ENCODE measurements around the gene TRIP12. TPM values are rescaled to one million over a fixed set of nuclear protein-coding genes. Genes with fewer than 3 reads are reported as not detected.

TRIP12 gene
- total and polyA plus RNA-seq, 2 experiments from 2014 or later: 21.5 to 133 TPM

DNA sequence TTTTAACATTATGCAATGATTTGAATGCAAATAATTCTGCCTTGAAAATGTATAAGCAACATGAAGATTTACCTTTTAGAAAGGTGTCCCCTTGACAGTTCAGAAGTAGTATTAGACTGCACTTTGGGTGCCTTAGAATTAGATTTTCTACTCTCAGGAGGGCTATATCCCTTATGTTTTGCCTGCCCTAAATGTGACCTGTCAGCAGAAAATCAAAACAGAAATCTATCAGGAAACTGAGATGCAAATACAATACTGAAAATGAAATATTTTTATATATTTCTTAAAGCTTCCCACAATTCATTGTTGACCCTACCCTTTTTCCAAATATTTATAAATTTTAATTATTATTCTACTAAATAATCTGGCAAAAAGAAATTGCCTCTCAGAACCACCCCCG is 61.5 kb downstream of the TRIP12 start (continued):
- TF ChIP-seq ZNF331 (CRISPR knock-in tag; IDR thresholded peaks at IDR 0.05; ENCODE audit: low read depth): no peak
- TF ChIP-seq ZNF114 (CRISPR knock-in tag; IDR thresholded peaks at IDR 0.05): no peak
- no peak for TF ChIP-seq CREB1 (CRISPR knock-in tag; IDR thresholded peaks at IDR 0.05; ENCODE audit: low read depth)

DNA sequence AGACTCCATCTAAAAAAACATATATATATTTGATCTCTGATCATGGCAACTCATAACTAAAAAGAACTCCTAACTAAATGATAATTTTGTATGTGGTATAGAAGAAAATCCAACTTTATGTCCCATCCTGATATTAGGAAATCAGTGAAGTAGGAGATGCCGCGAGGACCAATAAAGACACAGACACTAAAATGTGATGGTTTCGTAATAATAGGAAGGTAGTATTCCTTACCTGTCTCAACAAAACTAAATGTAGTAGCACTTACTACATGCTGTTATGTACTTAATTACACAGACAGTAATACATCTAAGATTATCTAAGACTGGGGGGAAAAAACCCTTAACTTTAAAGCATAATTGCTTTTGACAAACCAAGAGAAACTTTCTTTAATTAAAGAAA is 63.5 kb downstream of the TRIP12 start:
- TF ChIP-seq CREB1 (CRISPR knock-in tag; IDR thresholded peaks at IDR 0.05; ENCODE audit: low read depth) (no peak), NANOG (IDR thresholded peaks at IDR 0.05; ENCODE audit: borderline replicate concordance) (no peak), EZH2phosphoT487 (IDR thresholded peaks at IDR 0.05; ENCODE audit: unreplicated experiment) (no peak), POLR2AphosphoS5 (IDR thresholded peaks at IDR 0.05; ENCODE audit: low read depth) (no peak), STAT1 (IDR thresholded peaks at IDR 0.05; ENCODE audit: unreplicated experiment) (no peak), EZH2 (IDR thresholded peaks at IDR 0.05; ENCODE audit: low read depth, unreplicated experiment) (no peak), JUNB (IDR thresholded peaks at IDR 0.05; ENCODE audit: unreplicated experiment) (no peak), ZNF114 (CRISPR knock-in tag; IDR thresholded peaks at IDR 0.05) (no peak), ZNF331 (CRISPR knock-in tag; IDR thresholded peaks at IDR 0.05; ENCODE audit: low read depth) (no peak)
- TF ChIP-seq, protein P1, sequence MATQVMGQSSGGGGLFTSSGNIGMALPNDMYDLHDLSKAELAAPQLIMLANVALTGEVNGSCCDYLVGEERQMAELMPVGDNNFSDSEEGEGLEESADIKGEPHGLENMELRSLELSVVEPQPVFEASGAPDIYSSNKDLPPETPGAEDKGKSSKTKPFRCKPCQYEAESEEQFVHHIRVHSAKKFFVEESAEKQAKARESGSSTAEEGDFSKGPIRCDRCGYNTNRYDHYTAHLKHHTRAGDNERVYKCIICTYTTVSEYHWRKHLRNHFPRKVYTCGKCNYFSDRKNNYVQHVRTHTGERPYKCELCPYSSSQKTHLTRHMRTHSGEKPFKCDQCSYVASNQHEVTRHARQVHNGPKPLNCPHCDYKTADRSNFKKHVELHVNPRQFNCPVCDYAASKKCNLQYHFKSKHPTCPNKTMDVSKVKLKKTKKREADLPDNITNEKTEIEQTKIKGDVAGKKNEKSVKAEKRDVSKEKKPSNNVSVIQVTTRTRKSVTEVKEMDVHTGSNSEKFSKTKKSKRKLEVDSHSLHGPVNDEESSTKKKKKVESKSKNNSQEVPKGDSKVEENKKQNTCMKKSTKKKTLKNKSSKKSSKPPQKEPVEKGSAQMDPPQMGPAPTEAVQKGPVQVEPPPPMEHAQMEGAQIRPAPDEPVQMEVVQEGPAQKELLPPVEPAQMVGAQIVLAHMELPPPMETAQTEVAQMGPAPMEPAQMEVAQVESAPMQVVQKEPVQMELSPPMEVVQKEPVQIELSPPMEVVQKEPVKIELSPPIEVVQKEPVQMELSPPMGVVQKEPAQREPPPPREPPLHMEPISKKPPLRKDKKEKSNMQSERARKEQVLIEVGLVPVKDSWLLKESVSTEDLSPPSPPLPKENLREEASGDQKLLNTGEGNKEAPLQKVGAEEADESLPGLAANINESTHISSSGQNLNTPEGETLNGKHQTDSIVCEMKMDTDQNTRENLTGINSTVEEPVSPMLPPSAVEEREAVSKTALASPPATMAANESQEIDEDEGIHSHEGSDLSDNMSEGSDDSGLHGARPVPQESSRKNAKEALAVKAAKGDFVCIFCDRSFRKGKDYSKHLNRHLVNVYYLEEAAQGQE (IDR thresholded peaks at IDR 0.05; ENCODE audit: unreplicated experiment): no peak
- TF ChIP-seq, protein P2, sequence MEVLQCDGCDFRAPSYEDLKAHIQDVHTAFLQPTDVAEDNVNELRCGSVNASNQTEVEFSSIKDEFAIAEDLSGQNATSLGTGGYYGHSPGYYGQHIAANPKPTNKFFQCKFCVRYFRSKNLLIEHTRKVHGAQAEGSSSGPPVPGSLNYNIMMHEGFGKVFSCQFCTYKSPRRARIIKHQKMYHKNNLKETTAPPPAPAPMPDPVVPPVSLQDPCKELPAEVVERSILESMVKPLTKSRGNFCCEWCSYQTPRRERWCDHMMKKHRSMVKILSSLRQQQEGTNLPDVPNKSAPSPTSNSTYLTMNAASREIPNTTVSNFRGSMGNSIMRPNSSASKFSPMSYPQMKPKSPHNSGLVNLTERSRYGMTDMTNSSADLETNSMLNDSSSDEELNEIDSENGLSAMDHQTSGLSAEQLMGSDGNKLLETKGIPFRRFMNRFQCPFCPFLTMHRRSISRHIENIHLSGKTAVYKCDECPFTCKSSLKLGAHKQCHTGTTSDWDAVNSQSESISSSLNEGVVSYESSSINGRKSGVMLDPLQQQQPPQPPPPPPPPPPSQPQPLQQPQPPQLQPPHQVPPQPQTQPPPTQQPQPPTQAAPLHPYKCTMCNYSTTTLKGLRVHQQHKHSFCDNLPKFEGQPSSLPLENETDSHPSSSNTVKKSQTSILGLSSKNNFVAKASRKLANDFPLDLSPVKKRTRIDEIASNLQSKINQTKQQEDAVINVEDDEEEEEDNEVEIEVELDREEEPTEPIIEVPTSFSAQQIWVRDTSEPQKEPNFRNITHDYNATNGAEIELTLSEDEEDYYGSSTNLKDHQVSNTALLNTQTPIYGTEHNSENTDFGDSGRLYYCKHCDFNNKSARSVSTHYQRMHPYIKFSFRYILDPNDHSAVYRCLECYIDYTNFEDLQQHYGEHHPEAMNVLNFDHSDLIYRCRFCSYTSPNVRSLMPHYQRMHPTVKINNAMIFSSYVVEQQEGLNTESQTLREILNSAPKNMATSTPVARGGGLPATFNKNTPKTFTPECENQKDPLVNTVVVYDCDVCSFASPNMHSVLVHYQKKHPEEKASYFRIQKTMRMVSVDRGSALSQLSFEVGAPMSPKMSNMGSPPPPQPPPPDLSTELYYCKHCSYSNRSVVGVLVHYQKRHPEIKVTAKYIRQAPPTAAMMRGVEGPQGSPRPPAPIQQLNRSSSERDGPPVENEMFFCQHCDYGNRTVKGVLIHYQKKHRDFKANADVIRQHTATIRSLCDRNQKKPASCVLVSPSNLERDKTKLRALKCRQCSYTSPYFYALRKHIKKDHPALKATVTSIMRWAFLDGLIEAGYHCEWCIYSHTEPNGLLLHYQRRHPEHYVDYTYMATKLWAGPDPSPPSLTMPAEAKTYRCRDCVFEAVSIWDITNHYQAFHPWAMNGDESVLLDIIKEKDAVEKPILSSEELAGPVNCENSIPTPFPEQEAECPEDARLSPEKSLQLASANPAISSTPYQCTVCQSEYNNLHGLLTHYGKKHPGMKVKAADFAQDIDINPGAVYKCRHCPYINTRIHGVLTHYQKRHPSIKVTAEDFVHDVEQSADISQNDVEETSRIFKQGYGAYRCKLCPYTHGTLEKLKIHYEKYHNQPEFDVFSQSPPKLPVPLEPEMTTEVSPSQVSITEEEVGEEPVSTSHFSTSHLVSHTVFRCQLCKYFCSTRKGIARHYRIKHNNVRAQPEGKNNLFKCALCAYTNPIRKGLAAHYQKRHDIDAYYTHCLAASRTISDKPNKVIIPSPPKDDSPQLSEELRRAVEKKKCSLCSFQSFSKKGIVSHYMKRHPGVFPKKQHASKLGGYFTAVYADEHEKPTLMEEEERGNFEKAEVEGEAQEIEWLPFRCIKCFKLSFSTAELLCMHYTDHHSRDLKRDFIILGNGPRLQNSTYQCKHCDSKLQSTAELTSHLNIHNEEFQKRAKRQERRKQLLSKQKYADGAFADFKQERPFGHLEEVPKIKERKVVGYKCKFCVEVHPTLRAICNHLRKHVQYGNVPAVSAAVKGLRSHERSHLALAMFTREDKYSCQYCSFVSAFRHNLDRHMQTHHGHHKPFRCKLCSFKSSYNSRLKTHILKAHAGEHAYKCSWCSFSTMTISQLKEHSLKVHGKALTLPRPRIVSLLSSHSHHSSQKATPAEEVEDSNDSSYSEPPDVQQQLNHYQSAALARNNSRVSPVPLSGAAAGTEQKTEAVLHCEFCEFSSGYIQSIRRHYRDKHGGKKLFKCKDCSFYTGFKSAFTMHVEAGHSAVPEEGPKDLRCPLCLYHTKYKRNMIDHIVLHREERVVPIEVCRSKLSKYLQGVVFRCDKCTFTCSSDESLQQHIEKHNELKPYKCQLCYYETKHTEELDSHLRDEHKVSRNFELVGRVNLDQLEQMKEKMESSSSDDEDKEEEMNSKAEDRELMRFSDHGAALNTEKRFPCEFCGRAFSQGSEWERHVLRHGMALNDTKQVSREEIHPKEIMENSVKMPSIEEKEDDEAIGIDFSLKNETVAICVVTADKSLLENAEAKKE (CRISPR knock-in tag; IDR thresholded peaks at IDR 0.05): no peak
- TF ChIP-seq, protein P3, sequence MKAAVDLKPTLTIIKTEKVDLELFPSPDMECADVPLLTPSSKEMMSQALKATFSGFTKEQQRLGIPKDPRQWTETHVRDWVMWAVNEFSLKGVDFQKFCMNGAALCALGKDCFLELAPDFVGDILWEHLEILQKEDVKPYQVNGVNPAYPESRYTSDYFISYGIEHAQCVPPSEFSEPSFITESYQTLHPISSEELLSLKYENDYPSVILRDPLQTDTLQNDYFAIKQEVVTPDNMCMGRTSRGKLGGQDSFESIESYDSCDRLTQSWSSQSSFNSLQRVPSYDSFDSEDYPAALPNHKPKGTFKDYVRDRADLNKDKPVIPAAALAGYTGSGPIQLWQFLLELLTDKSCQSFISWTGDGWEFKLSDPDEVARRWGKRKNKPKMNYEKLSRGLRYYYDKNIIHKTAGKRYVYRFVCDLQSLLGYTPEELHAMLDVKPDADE (IDR thresholded peaks at IDR 0.05): no peak
- TF ChIP-seq, protein P4, sequence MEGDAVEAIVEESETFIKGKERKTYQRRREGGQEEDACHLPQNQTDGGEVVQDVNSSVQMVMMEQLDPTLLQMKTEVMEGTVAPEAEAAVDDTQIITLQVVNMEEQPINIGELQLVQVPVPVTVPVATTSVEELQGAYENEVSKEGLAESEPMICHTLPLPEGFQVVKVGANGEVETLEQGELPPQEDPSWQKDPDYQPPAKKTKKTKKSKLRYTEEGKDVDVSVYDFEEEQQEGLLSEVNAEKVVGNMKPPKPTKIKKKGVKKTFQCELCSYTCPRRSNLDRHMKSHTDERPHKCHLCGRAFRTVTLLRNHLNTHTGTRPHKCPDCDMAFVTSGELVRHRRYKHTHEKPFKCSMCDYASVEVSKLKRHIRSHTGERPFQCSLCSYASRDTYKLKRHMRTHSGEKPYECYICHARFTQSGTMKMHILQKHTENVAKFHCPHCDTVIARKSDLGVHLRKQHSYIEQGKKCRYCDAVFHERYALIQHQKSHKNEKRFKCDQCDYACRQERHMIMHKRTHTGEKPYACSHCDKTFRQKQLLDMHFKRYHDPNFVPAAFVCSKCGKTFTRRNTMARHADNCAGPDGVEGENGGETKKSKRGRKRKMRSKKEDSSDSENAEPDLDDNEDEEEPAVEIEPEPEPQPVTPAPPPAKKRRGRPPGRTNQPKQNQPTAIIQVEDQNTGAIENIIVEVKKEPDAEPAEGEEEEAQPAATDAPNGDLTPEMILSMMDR (conservative IDR thresholded peaks at IDR 0.05; ENCODE audit: low read depth in 2 of 2): no peak
- no peak overlapping the region for H3K4me3 Mint-ChIP-seq
- H3K4me1 ChIP-seq (ENCODE audit: insufficient read depth): no peaks in the 10 kb centered on the region
- no peaks in the 10 kb centered on the region for H3K9me3 Mint-ChIP-seq
- no peak overlapping the region for H2AFZ ChIP-seq
- H3F3A ChIP-seq (replicated peaks; ENCODE audit: low read depth): no peaks in the 10 kb centered on the region
- H3K4me2 ChIP-seq: no peak overlapping the region
- H3K9me2 ChIP-seq (ENCODE audit: insufficient read depth): no peaks in the 10 kb centered on the region
- H4K20me1 ChIP-seq (replicated peaks; ENCODE audit: insufficient read depth): peaks cover 2% of the 10 kb centered on the region; the same call in 1 of the 2 replicates
- no peaks in the 10 kb centered on the region for H3K4me1 Mint-ChIP-seq
- H3K27ac ChIP-seq (ENCODE audit: low read depth): no peak overlapping the region
- no peak overlapping the region for H3K4me3 ChIP-seq
- H3K36me3 ChIP-seq (ENCODE audit: insufficient read depth): no peaks in the 10 kb centered on the region
- no peaks in the 10 kb centered on the region for H3K27me3 ChIP-seq (ENCODE audit: insufficient read depth)
- H3K27me3 Mint-ChIP-seq (ENCODE audit: insufficient read depth, low read depth, poor library complexity): no peaks in the 10 kb centered on the region
- H3K27ac Mint-ChIP-seq: no peak overlapping the region
- peaks cover 54% of the 10 kb centered on the region for H3K79me2 ChIP-seq (replicated peaks; ENCODE audit: insufficient read depth)
- H3K36me3 Mint-ChIP-seq (ENCODE audit: low read depth): peaks cover 30% of the 10 kb centered on the region; the same call in 2 of the 3 replicates
- no peak for DNase-seq (ENCODE audit: low spot score)
- ATAC-seq: no peak

All from GM23338 (cell line).